Measurements from ENCODE around the gene CCDC149.

The CCDC149 gene

GRCh38 chr4:24835696-24836095 lies 77.1 kb downstream of the CCDC149 start:
- TF ChIP-seq TCF4 (CRISPR knock-in tag; IDR thresholded peaks at IDR 0.05; ENCODE audit: borderline replicate concordance) (no peak), OSR1 (CRISPR knock-in tag; IDR thresholded peaks at IDR 0.05) (no peak), ZFP30 (CRISPR knock-in tag; IDR thresholded peaks at IDR 0.05) (no peak), ZNF565 (CRISPR knock-in tag; conservative IDR thresholded peaks at IDR 0.05; ENCODE audit: low read depth) (no peak), ZNF70 (CRISPR knock-in tag; IDR thresholded peaks at IDR 0.05) (no peak), ZC3H10 (CRISPR knock-in tag; IDR thresholded peaks at IDR 0.05) (no peak), SNAI2 (CRISPR knock-in tag; IDR thresholded peaks at IDR 0.05) (no peak), TOX (CRISPR knock-in tag; IDR thresholded peaks at IDR 0.05; ENCODE audit: borderline replicate concordance) (no peak)
- ATAC-seq: no peak

DNA sequence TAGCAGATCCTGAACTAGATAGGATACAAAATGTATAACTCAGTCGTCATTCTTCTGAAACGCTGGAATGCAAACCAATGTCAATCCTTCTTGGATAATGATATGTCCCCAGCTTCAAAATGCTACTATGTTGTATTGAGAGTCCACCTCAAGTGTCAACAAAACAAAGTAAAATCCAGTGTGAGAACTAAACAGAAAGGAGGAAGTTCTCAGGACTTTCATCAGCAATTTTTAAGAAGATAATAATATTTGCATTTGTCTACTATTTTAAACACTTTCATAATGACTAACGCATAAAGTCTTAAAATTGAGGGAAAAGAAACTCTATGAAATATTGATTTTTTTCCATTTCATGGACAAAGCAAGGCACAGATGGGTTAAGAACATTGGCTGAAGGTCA lies 81.2 kb downstream of the CCDC149 start:
- ATAC-seq: no peak
- TF ChIP-seq TCF4 (CRISPR knock-in tag; IDR thresholded peaks at IDR 0.05; ENCODE audit: borderline replicate concordance): no peak
- no peak for TF ChIP-seq ARNTL (CRISPR knock-in tag; IDR thresholded peaks at IDR 0.05; ENCODE audit: borderline replicate concordance, low read depth)
- TF ChIP-seq ZNF8 (CRISPR knock-in tag; IDR thresholded peaks at IDR 0.05): no peak
- no peak for TF ChIP-seq ESRRG (CRISPR knock-in tag; IDR thresholded peaks at IDR 0.05)
- no peak for TF ChIP-seq PPARA (CRISPR knock-in tag; IDR thresholded peaks at IDR 0.05; ENCODE audit: borderline replicate concordance)
- TF ChIP-seq CSDC2 (CRISPR knock-in tag; IDR thresholded peaks at IDR 0.05): no peak
- TF ChIP-seq ZFP30 (CRISPR knock-in tag; IDR thresholded peaks at IDR 0.05): no peak
- TF ChIP-seq SNAI2 (CRISPR knock-in tag; IDR thresholded peaks at IDR 0.05): no peak
- TF ChIP-seq GLIS3 (CRISPR knock-in tag; IDR thresholded peaks at IDR 0.05): no peak
- TF ChIP-seq, protein P1, sequence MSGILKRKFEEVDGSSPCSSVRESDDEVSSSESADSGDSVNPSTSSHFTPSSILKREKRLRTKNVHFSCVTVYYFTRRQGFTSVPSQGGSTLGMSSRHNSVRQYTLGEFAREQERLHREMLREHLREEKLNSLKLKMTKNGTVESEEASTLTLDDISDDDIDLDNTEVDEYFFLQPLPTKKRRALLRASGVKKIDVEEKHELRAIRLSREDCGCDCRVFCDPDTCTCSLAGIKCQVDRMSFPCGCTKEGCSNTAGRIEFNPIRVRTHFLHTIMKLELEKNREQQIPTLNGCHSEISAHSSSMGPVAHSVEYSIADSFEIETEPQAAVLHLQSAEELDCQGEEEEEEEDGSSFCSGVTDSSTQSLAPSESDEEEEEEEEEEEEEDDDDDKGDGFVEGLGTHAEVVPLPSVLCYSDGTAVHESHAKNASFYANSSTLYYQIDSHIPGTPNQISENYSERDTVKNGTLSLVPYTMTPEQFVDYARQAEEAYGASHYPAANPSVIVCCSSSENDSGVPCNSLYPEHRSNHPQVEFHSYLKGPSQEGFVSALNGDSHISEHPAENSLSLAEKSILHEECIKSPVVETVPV (CRISPR knock-in tag; IDR thresholded peaks at IDR 0.05): no peak
- TF ChIP-seq ISL1 (CRISPR knock-in tag; IDR thresholded peaks at IDR 0.05): no peak
- no peak for TF ChIP-seq ZNF70 (CRISPR knock-in tag; IDR thresholded peaks at IDR 0.05)
- TF ChIP-seq, protein P2, sequence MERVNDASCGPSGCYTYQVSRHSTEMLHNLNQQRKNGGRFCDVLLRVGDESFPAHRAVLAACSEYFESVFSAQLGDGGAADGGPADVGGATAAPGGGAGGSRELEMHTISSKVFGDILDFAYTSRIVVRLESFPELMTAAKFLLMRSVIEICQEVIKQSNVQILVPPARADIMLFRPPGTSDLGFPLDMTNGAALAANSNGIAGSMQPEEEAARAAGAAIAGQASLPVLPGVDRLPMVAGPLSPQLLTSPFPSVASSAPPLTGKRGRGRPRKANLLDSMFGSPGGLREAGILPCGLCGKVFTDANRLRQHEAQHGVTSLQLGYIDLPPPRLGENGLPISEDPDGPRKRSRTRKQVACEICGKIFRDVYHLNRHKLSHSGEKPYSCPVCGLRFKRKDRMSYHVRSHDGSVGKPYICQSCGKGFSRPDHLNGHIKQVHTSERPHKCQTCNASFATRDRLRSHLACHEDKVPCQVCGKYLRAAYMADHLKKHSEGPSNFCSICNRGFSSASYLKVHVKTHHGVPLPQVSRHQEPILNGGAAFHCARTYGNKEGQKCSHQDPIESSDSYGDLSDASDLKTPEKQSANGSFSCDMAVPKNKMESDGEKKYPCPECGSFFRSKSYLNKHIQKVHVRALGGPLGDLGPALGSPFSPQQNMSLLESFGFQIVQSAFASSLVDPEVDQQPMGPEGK (CRISPR knock-in tag; IDR thresholded peaks at IDR 0.05; ENCODE audit: borderline replicate concordance): no peak
- TF ChIP-seq RARB (CRISPR knock-in tag; IDR thresholded peaks at IDR 0.05): no peak
- TF ChIP-seq, protein P3, sequence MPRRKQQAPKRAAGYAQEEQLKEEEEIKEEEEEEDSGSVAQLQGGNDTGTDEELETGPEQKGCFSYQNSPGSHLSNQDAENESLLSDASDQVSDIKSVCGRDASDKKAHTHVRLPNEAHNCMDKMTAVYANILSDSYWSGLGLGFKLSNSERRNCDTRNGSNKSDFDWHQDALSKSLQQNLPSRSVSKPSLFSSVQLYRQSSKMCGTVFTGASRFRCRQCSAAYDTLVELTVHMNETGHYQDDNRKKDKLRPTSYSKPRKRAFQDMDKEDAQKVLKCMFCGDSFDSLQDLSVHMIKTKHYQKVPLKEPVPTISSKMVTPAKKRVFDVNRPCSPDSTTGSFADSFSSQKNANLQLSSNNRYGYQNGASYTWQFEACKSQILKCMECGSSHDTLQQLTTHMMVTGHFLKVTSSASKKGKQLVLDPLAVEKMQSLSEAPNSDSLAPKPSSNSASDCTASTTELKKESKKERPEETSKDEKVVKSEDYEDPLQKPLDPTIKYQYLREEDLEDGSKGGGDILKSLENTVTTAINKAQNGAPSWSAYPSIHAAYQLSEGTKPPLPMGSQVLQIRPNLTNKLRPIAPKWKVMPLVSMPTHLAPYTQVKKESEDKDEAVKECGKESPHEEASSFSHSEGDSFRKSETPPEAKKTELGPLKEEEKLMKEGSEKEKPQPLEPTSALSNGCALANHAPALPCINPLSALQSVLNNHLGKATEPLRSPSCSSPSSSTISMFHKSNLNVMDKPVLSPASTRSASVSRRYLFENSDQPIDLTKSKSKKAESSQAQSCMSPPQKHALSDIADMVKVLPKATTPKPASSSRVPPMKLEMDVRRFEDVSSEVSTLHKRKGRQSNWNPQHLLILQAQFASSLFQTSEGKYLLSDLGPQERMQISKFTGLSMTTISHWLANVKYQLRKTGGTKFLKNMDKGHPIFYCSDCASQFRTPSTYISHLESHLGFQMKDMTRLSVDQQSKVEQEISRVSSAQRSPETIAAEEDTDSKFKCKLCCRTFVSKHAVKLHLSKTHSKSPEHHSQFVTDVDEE (CRISPR knock-in tag; IDR thresholded peaks at IDR 0.05): no peak
- no peak for TF ChIP-seq ZFP3 (CRISPR knock-in tag; IDR thresholded peaks at IDR 0.05)
- no peak for TF ChIP-seq TOX (CRISPR knock-in tag; IDR thresholded peaks at IDR 0.05; ENCODE audit: borderline replicate concordance)
- TF ChIP-seq ZC3H10 (CRISPR knock-in tag; IDR thresholded peaks at IDR 0.05): no peak
- TF ChIP-seq, protein P4, sequence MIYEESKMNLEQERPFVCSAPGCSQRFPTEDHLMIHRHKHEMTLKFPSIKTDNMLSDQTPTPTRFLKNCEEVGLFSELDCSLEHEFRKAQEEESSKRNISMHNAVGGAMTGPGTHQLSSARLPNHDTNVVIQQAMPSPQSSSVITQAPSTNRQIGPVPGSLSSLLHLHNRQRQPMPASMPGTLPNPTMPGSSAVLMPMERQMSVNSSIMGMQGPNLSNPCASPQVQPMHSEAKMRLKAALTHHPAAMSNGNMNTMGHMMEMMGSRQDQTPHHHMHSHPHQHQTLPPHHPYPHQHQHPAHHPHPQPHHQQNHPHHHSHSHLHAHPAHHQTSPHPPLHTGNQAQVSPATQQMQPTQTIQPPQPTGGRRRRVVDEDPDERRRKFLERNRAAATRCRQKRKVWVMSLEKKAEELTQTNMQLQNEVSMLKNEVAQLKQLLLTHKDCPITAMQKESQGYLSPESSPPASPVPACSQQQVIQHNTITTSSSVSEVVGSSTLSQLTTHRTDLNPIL (CRISPR knock-in tag; IDR thresholded peaks at IDR 0.05; ENCODE audit: low read depth): no peak
- no peak for TF ChIP-seq ZNF565 (CRISPR knock-in tag; conservative IDR thresholded peaks at IDR 0.05; ENCODE audit: low read depth)

- no peak for ATAC-seq
- TF ChIP-seq ZNF70 (CRISPR knock-in tag; IDR thresholded peaks at IDR 0.05): no peak
- TF ChIP-seq, protein P4 (CRISPR knock-in tag; IDR thresholded peaks at IDR 0.05; ENCODE audit: low read depth): no peak
- no peak for TF ChIP-seq CSDC2 (CRISPR knock-in tag; IDR thresholded peaks at IDR 0.05)
- no peak for TF ChIP-seq OSR1 (CRISPR knock-in tag; IDR thresholded peaks at IDR 0.05)
- no peak for TF ChIP-seq ZC3H10 (CRISPR knock-in tag; IDR thresholded peaks at IDR 0.05)
- TF ChIP-seq, protein P3 (CRISPR knock-in tag; IDR thresholded peaks at IDR 0.05): no peak
- TF ChIP-seq, protein P5, sequence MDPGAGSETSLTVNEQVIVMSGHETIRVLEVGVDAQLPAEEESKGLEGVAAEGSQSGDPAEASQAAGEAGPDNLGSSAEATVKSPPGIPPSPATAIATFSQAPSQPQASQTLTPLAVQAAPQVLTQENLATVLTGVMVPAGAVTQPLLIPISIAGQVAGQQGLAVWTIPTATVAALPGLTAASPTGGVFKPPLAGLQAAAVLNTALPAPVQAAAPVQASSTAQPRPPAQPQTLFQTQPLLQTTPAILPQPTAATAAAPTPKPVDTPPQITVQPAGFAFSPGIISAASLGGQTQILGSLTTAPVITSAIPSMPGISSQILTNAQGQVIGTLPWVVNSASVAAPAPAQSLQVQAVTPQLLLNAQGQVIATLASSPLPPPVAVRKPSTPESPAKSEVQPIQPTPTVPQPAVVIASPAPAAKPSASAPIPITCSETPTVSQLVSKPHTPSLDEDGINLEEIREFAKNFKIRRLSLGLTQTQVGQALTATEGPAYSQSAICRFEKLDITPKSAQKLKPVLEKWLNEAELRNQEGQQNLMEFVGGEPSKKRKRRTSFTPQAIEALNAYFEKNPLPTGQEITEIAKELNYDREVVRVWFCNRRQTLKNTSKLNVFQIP (CRISPR knock-in tag; IDR thresholded peaks at IDR 0.05; ENCODE audit: borderline replicate concordance, low read depth): no peak
- no peak for TF ChIP-seq TCF4 (CRISPR knock-in tag; IDR thresholded peaks at IDR 0.05; ENCODE audit: borderline replicate concordance)
- TF ChIP-seq, protein P2 (CRISPR knock-in tag; IDR thresholded peaks at IDR 0.05; ENCODE audit: borderline replicate concordance): no peak
Measured at GRCh38 chr4:24824720-24825119, 88.1 kb downstream of the CCDC149 start.

Data from SK-N-SH treated with all-trans-retinoic acid at 6 μM for 48 hours (cell line).